HEK293T (cell line): ENCODE data around the gene CRYBG3.

Experiments
- CTCF ChIA-PET: fragments of 350-600 bp; formaldehyde crosslinking; extraction: SDS; loops from one replicate; lab custom pipeline; 2021; ENCODE audit warnings: antibody characterized with exemption, inconsistent platforms; lab: Yijun Ruan, JAX
- POLR2A ChIA-PET: fragments of 350-600 bp; formaldehyde crosslinking; extraction: SDS; loops from one replicate; lab custom pipeline; 2020; ENCODE audit warnings: antibody characterized with exemption, inconsistent platforms; lab: Yijun Ruan, JAX
- DNase-seq: peaks from one replicate; pipeline ENCODE4 v3.0.0; 2012; ENCODE audit warnings: mixed read lengths; ENCODE audit errors: extremely low spot score
- ARNT ChIP-seq: fragments of 450-650 bp; IDR thresholded peaks from 2 replicates; pipeline ENCODE4 v1.6.1; 2017; ENCODE audit warnings: mild to moderate bottlenecking
- BHLHE40 ChIP-seq: fragments of 450-650 bp; IDR thresholded peaks from 2 replicates; pipeline ENCODE4 v1.6.1; 2016; ENCODE audit warnings: mild to moderate bottlenecking, moderate library complexity, borderline replicate concordance
- CTBP1 ChIP-seq: fragments of 450-650 bp; IDR thresholded peaks from 2 replicates; pipeline ENCODE4 v1.6.1; 2016; ENCODE audit warnings: borderline replicate concordance
- ELF4 ChIP-seq: fragments of 450-650 bp; IDR thresholded peaks from 2 replicates; pipeline ENCODE4 v1.6.1; 2017; ENCODE audit warnings: antibody characterized with exemption
- FOXA1 ChIP-seq: fragments of 450-650 bp; IDR thresholded peaks from 2 replicates; pipeline ENCODE4 v1.6.1; 2016; ENCODE audit warnings: mild to moderate bottlenecking
- FOXK2 ChIP-seq: fragments of 450-650 bp; IDR thresholded peaks from 2 replicates; pipeline ENCODE4 v1.6.1; 2016; ENCODE audit warnings: mild to moderate bottlenecking
- FOXM1 ChIP-seq: fragments of 450-650 bp; IDR thresholded peaks from 2 replicates; pipeline ENCODE4 v1.6.1; 2017; ENCODE audit warnings: mild to moderate bottlenecking, borderline replicate concordance
- HDGF ChIP-seq: fragments of 450-650 bp; IDR thresholded peaks from 2 replicates; pipeline ENCODE4 v1.6.1; 2017; ENCODE audit warnings: antibody characterized with exemption, borderline replicate concordance
- L3MBTL2 ChIP-seq: fragments of 450-650 bp; conservative IDR thresholded peaks from 2 replicates; pipeline ENCODE4 v1.6.1; 2016; ENCODE audit warnings: mild to moderate bottlenecking
- LEF1 ChIP-seq: fragments of 450-650 bp; IDR thresholded peaks from 2 replicates; pipeline ENCODE4 v1.6.1; 2017; ENCODE audit warnings: mild to moderate bottlenecking, borderline replicate concordance
- NFRKB ChIP-seq: fragments of 450-650 bp; IDR thresholded peaks from 2 replicates; pipeline ENCODE4 v1.6.1; 2016; ENCODE audit warnings: mild to moderate bottlenecking, moderate library complexity
- PKNOX1 ChIP-seq: fragments of 450-650 bp; IDR thresholded peaks from 2 replicates; pipeline ENCODE4 v1.6.1; 2016
- SP1 ChIP-seq: fragments of 450-650 bp; IDR thresholded peaks from 2 replicates; pipeline ENCODE4 v1.6.1; 2017
- SUZ12 ChIP-seq: fragments of 450-650 bp; IDR thresholded peaks from 2 replicates; pipeline ENCODE4 v1.6.1; 2016; ENCODE audit warnings: mild to moderate bottlenecking
- TARDBP ChIP-seq: fragments of 450-650 bp; IDR thresholded peaks from 2 replicates; pipeline ENCODE4 v1.6.1; 2016
- ZNF384 ChIP-seq: fragments of 450-650 bp; IDR thresholded peaks from 2 replicates; pipeline ENCODE4 v1.6.1; 2016

CRYBG3 gene

DNA sequence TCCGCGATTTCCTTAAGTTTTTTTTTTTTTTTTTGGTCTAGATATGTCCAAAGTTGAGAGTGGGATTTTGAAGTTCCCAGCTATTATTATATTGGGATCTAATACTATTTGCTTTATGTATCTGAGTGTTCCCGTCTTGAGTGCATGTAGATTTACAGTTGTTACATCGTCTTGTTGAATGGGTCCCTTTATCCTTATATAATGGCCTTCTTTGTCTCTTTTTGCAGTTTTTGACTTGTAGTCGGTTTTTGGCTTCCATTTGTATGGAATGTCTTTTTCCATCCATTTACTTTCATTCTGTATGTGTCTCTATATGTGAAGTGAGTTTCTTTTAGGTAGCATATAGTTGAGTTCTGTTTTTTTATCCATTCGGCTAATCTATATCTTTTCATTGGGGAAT lies 35.6 kb downstream of the CRYBG3 start:
- ChIA-PET CTCF (no interaction called here), POLR2A (no interaction called here)

GRCh38 chr3:97860364-97860763 lies 38.6 kb downstream of the CRYBG3 start:
- no peak for TF ChIP-seq HDGF
- no peak for TF ChIP-seq TARDBP
- no peak for TF ChIP-seq NFRKB
- no peak for TF ChIP-seq FOXM1
- no peak for TF ChIP-seq ARNT
- TF ChIP-seq PKNOX1: no peak
- TF ChIP-seq BHLHE40: no peak
- TF ChIP-seq ELF4: no peak
- no peak for TF ChIP-seq FOXK2
- no peak for TF ChIP-seq SUZ12
- TF ChIP-seq CTBP1: no peak
- no peak for TF ChIP-seq FOXA1
- no peak for TF ChIP-seq SP1
- TF ChIP-seq ZNF384: no peak
- no peak for TF ChIP-seq L3MBTL2
- TF ChIP-seq LEF1: no peak
- POLR2A ChIA-PET: no interaction called here
- DNase-seq: no peak
- CTCF ChIA-PET: no interaction called here

More for the DNA sequence above, 35.6 kb downstream of the CRYBG3 start:
- TF ChIP-seq FOXK2: no peak
- no peak for TF ChIP-seq ZNF384
- TF ChIP-seq BHLHE40: no peak
- TF ChIP-seq NFRKB: no peak
- no peak for TF ChIP-seq FOXA1
- TF ChIP-seq PKNOX1: no peak
- TF ChIP-seq HDGF: no peak
- TF ChIP-seq FOXM1: no peak
- no peak for TF ChIP-seq L3MBTL2
- no peak for TF ChIP-seq ARNT
- TF ChIP-seq CTBP1: no peak
- TF ChIP-seq LEF1: no peak
- TF ChIP-seq SP1: no peak
- no peak for TF ChIP-seq TARDBP
- no peak for TF ChIP-seq ELF4
- no peak for TF ChIP-seq SUZ12
- no peak for DNase-seq

DNA sequence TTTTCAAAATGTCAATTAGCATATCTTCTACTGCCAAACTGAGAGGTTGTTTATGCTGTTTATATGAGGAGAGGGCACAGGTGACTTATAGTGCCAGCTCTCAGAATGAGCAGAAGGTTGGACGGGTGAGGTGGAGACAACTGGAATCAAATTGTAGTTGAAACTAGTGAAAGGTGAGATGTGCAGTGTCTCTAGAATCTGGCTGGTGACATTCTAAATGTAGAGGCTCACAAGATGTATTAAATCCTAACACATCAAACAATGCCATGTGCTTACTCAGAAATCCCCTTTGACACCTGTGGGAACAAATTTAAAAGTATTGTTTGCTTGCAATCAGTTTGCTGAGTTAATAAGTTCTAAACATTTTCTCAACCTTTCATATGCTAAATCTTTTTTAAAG lies 40.8 kb downstream of the CRYBG3 start:
- POLR2A ChIA-PET: no interaction called here
- TF ChIP-seq PKNOX1 (no peak), TARDBP (no peak), NFRKB (no peak), SP1 (no peak), SUZ12 (no peak), FOXA1 (no peak), CTBP1 (no peak), LEF1 (no peak), FOXM1 (no peak), L3MBTL2 (no peak), BHLHE40 (no peak), ELF4 (no peak), ARNT (no peak), FOXK2 (no peak), ZNF384 (no peak)
- CTCF ChIA-PET: no interaction called here
- DNase-seq: no peak

DNA sequence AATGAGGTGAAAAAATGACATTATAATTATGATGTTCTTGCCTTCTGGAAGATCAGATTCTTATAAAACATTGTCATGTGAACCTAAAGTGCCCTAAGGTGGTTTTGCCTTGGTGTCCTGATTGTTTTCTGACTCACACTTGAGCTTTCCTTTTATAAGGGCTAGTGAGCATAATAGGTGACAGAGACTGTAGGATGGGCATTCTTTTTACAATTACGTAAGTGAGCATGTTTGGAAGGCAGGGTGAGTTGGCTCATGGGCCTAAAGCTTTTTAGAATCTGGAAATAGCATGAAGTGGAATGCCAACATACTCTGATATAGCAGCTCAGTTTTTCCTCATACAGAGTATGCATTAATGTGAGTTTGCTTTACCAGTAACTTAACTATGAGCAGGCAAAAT lies 41.2 kb downstream of the CRYBG3 start:
- CTCF ChIA-PET: no interaction called here
- DNase-seq: no peak

GRCh38 chr3:97863775-97864174 lies 42.0 kb downstream of the CRYBG3 start:
- ChIA-PET POLR2A (no interaction called here), CTCF (no interaction called here)
- no peak for TF ChIP-seq HDGF
- no peak for TF ChIP-seq PKNOX1
- no peak for TF ChIP-seq ARNT
- no peak for TF ChIP-seq FOXA1
- no peak for TF ChIP-seq FOXM1
- no peak for TF ChIP-seq ELF4
- TF ChIP-seq SUZ12: no peak
- no peak for TF ChIP-seq L3MBTL2
- no peak for TF ChIP-seq NFRKB
- no peak for TF ChIP-seq SP1
- no peak for TF ChIP-seq CTBP1
- TF ChIP-seq ZNF384: no peak
- no peak for TF ChIP-seq BHLHE40
- no peak for TF ChIP-seq TARDBP
- DNase-seq: no peak

More for the DNA sequence above, 41.2 kb downstream of the CRYBG3 start:
- POLR2A ChIA-PET: no interaction called here
- TF ChIP-seq ARNT: no peak
- TF ChIP-seq FOXA1: no peak
- TF ChIP-seq PKNOX1: no peak
- no peak for TF ChIP-seq NFRKB
- no peak for TF ChIP-seq FOXM1
- no peak for TF ChIP-seq TARDBP
